GM12878 (cell line): ENCODE measurements around the gene SEPTIN10. TPM values are rescaled to one million over a fixed set of nuclear protein-coding genes. Genes with fewer than 3 reads are reported as not detected.

Experiments used
- ATAC-seq: fragments of 200-7000 bp; cut with Tn5 transposase; 3 replicates; pipeline ENCODE4 v1.9.1; 2020; ENCODE audit warnings: mild to moderate bottlenecking, moderate library complexity
- BruUV-seq: library from RNA; stranded (reverse); fragments of 400-500 nt; replicated peaks from 2 replicates; lab custom pipeline; 2021; lab: Mats Ljungman, UMichigan
- CTCF ChIA-PET: fragments of 300-600 bp; sonication (Branson Sonifier 250); formaldehyde crosslinking; extraction: SDS; loops from one replicate; lab custom pipeline; 2021; ENCODE audit warnings: inconsistent platforms; lab: Yijun Ruan, JAX
- POLR2A ChIA-PET: fragments of 350-600 bp; formaldehyde crosslinking; extraction: SDS; loops from one replicate; lab custom pipeline; 2021; ENCODE audit warnings: inconsistent platforms; lab: Charles Lee
- RAD21 ChIA-PET: fragments of 300-600 bp; sonication (Branson Sonifier 250); formaldehyde crosslinking; loops from one replicate; lab custom pipeline; 2023; ENCODE audit warnings: antibody characterized with exemption; ENCODE audit not compliant: unreplicated experiment; lab: Charles Lee
- SMC1A ChIA-PET: fragments of 300-600 bp; sonication (Branson Sonifier 250); formaldehyde crosslinking; loops from one replicate; lab custom pipeline; 2023; ENCODE audit not compliant: unreplicated experiment, uncharacterized antibody; lab: Charles Lee
- DNase-seq: peaks from one replicate; pipeline ENCODE4 v3.0.0-alpha.2; 2011; ENCODE audit warnings: low read depth, low spot score
- FAIRE-seq: peaks from 3 replicates; lab custom pipeline; 2011; peaks lifted over from hg19 to GRCh38; lab: Jason Lieb, UNC
- H2AFZ ChIP-seq: 2 replicates; pipeline ENCODE4 v1.6.0; 2011; ENCODE audit warnings: low read depth, low read length, control low read depth; ENCODE audit not compliant: control insufficient read depth
- H3K27ac ChIP-seq: 2 replicates; pipeline ENCODE4 v1.5.1; 2011; ENCODE audit warnings: control low read depth; ENCODE audit not compliant: control insufficient read depth, insufficient read depth
- H3K27me3 ChIP-seq, 2 experiments: replicated peaks in 1 of 2; 2 replicates each; pipeline versions ENCODE4 v1.6.0 to v1.6.1; 2011; ENCODE audit warnings: low read length in 1 of 2; ENCODE audit not compliant: control insufficient read depth in 2 of 2, insufficient read depth in 2 of 2
- H3K36me3 ChIP-seq, 2 experiments: 2 replicates each; pipeline ENCODE4 v1.5.1; 2011; ENCODE audit warnings: low read length in 1 of 2; ENCODE audit not compliant: control insufficient read depth in 2 of 2, insufficient read depth in 2 of 2
- H3K4me1 ChIP-seq: 2 replicates; pipeline ENCODE4 v1.6.1; 2011; ENCODE audit warnings: mild to moderate bottlenecking, low read length, moderate library complexity, mixed read lengths; ENCODE audit not compliant: control insufficient read depth, insufficient read depth
- H3K4me2 ChIP-seq: 2 replicates; pipeline ENCODE4 v1.6.0; 2011; ENCODE audit warnings: control low read depth; ENCODE audit not compliant: control insufficient read depth, insufficient read depth
- H3K4me3 ChIP-seq: fragments of 200-600 bp; sonication (generic); 2 replicates; pipeline ENCODE4 v1.5.1; 2016
- H3K79me2 ChIP-seq: 2 replicates; pipeline ENCODE4 v1.6.0; 2011; ENCODE audit warnings: low read length; ENCODE audit not compliant: control insufficient read depth, insufficient read depth
- H3K9ac ChIP-seq: 2 replicates; pipeline ENCODE4 v1.8.0; 2011; ENCODE audit warnings: low read length, control low read depth, mixed read lengths; ENCODE audit not compliant: control insufficient read depth, insufficient read depth
- H3K9me3 ChIP-seq: replicated peaks from 3 replicates; pipeline ENCODE4 v1.5.1; 2011; ENCODE audit warnings: mild to moderate bottlenecking, low read length; ENCODE audit not compliant: control insufficient read depth, insufficient read depth
- H4K20me1 ChIP-seq: 2 replicates; pipeline ENCODE4 v1.6.0; 2011; ENCODE audit not compliant: control insufficient read depth, insufficient read depth
- KLF5 ChIP-seq: fragments of 450-650 bp; IDR thresholded peaks from 2 replicates; pipeline ENCODE4 v1.6.1; 2014; ENCODE audit warnings: mild to moderate bottlenecking; ENCODE audit not compliant: partially characterized antibody
- NFYA ChIP-seq: IDR thresholded peaks from 2 replicates; pipeline ENCODE4 v1.6.1; 2011; ENCODE audit warnings: low read depth, mild to moderate bottlenecking, low read length, improper control_type of control experiment, borderline replicate concordance
- RUNX3 ChIP-seq: IDR thresholded peaks from 2 replicates; pipeline ENCODE4 v1.6.1; 2012; ENCODE audit warnings: low read length, inconsistent platforms
- WGBS: methylation state at CpG from one replicate; pipeline ENCODE4 v1.1.6; 2016; ENCODE audit warnings: low lambda C conversion rate; ENCODE audit not compliant: insufficient replicate concordance, insufficient coverage; ENCODE audit errors: missing lambda C conversion rate; 5-methylcytosine and 5-hydroxymethylcytosine counted together
- in situ Hi-C: fragments of 300-500 bp; cut with MboI; formaldehyde crosslinking; loops from 9 replicates; pipeline ENCODE4 v1.14.3; 2018; ENCODE audit warnings: mixed read lengths
- intact Hi-C: fragments of 100-400 bp; cut with micrococcal nuclease; formaldehyde crosslinking; loops from one replicate; pipeline ENCODE4 v1.14.2; 2022; ENCODE audit not compliant: unreplicated experiment
- polyA plus RNA-seq, 11 experiments: library from polyadenylated mRNA; depleted of rRNA in 4 of 11; unstranded in 6 of 11; stranded (reverse) in 5 of 11; fragments of >200 nt; fragmentation: Nextera tagmentation in 4 of 11; fragmentation: Illumina TruSeq in 1 of 11; extraction: Ambion mirVana in 4 of 11; extraction: Trizol in 1 of 11; gene quantifications; 1 replicate in 1 of 11; 2 replicates in 10 of 11; pipeline versions ENCODE4 v1.2.1 to v1.2.3, GENCODE V29; 2011 to 2016; ENCODE audit warnings: inconsistent platforms in 2 of 11, missing spikeins in 2 of 11, low read depth in 1 of 11
- total RNA-seq, 4 experiments: library from RNA; depleted of rRNA in 3 of 4; stranded (reverse); fragments of >200 nt in 3 of 4; fragmentation: Illumina TruSeq in 1 of 4; extraction: Trizol in 1 of 4; gene quantifications; 2 replicates each; pipeline versions ENCODE4 v1.2.1 to v1.2.3, GENCODE V29; 2013 to 2021
- TF ChIP-seq, protein P1 (sequence below): fragments of 450-650 bp; IDR thresholded peaks from 2 replicates; pipeline ENCODE4 v1.6.1; 2017; ENCODE audit warnings: mild to moderate bottlenecking, moderate library complexity
- TF ChIP-seq, protein P2 (sequence below): fragments of 450-650 bp; IDR thresholded peaks from 2 replicates; pipeline ENCODE4 v1.6.1; 2016; ENCODE audit warnings: mild to moderate bottlenecking
- TF ChIP-seq, protein P3 (sequence below), 3 experiments: IDR thresholded peaks in 2 of 3; conservative IDR thresholded peaks in 1 of 3; 2 replicates each; pipeline ENCODE4 v1.5.1; 2011; ENCODE audit warnings: low read depth in 3 of 3, low read length in 3 of 3, mild to moderate bottlenecking in 3 of 3, control low read depth in 2 of 3, moderate library complexity in 2 of 3, inconsistent platforms in 1 of 3, mixed read lengths in 1 of 3; ENCODE audit not compliant: control insufficient read depth in 2 of 3, insufficient read depth in 1 of 3; ENCODE audit errors: extremely low read depth in 1 of 3
- TF ChIP-seq, protein P4 (sequence below): fragments of 450-650 bp; formaldehyde crosslinking; IDR thresholded peaks from 2 replicates; pipeline ENCODE4 v1.5.0; 2022; ENCODE audit warnings: mild to moderate bottlenecking, missing genetic modification characterization

The SEPTIN10 gene
- total and polyA plus RNA-seq, 10 of the 15 experiments (the other 5 are each of a cell fraction or from before 2014, with no cell fraction given), result 20.2 to 132 (median 62.7) TPM

DNA sequence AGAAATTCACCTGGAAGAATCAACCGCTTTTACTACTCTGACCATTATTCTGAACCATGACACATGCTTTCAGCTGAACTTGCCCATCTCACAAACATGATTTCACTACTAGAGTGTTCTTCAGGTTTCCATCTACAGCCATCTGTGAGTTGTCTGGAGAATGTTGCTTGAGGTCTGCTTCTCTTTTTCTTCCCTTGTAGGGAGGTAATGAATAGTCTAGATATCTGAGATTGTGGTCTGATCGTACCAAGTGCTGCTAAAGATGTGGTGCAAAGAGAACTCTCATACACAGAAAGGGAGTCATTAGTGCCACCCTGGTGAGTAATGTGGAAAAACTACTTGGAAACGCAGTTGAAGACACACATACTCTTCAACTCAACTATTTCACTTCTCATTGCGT lies 10.6 kb upstream of the SEPTIN10 start:
- BruUV-seq, result no TSS peak
- ChIA-PET POLR2A (no interaction called here), SMC1A (no interaction called here), RAD21 (no interaction called here), CTCF (interaction anchor here (0.7 to 1.8 kb wide), 2 partner anchors 13 to 78 kb away, joined by 3 to 6 read pairs; no protein-coding TSS in a partner anchor)
- WGBS, result 59% methylated on average over 4 of the region's 4 CpGs
- DNase-seq (no peak), ATAC-seq (peak; percentile 38), FAIRE-seq (no peak)
- no peaks in the 10 kb centered on the region for H3K36me3 ChIP-seq
- intact Hi-C loops, result no loop called here
- H3K9ac ChIP-seq, result no peak overlapping the region
- TF ChIP-seq, protein P1, sequence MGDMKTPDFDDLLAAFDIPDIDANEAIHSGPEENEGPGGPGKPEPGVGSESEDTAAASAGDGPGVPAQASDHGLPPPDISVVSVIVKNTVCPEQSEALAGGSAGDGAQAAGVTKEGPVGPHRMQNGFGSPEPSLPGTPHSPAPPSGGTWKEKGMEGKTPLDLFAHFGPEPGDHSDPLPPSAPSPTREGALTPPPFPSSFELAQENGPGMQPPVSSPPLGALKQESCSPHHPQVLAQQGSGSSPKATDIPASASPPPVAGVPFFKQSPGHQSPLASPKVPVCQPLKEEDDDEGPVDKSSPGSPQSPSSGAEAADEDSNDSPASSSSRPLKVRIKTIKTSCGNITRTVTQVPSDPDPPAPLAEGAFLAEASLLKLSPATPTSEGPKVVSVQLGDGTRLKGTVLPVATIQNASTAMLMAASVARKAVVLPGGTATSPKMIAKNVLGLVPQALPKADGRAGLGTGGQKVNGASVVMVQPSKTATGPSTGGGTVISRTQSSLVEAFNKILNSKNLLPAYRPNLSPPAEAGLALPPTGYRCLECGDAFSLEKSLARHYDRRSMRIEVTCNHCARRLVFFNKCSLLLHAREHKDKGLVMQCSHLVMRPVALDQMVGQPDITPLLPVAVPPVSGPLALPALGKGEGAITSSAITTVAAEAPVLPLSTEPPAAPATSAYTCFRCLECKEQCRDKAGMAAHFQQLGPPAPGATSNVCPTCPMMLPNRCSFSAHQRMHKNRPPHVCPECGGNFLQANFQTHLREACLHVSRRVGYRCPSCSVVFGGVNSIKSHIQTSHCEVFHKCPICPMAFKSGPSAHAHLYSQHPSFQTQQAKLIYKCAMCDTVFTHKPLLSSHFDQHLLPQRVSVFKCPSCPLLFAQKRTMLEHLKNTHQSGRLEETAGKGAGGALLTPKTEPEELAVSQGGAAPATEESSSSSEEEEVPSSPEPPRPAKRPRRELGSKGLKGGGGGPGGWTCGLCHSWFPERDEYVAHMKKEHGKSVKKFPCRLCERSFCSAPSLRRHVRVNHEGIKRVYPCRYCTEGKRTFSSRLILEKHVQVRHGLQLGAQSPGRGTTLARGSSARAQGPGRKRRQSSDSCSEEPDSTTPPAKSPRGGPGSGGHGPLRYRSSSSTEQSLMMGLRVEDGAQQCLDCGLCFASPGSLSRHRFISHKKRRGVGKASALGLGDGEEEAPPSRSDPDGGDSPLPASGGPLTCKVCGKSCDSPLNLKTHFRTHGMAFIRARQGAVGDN, result no peak
- TF ChIP-seq, protein P2, sequence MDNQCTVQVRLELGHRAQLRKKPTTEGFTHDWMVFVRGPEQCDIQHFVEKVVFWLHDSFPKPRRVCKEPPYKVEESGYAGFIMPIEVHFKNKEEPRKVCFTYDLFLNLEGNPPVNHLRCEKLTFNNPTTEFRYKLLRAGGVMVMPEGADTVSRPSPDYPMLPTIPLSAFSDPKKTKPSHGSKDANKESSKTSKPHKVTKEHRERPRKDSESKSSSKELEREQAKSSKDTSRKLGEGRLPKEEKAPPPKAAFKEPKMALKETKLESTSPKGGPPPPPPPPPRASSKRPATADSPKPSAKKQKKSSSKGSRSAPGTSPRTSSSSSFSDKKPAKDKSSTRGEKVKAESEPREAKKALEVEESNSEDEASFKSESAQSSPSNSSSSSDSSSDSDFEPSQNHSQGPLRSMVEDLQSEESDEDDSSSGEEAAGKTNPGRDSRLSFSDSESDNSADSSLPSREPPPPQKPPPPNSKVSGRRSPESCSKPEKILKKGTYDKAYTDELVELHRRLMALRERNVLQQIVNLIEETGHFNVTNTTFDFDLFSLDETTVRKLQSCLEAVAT, result no peak
- TF ChIP-seq KLF5, result no peak
- TF ChIP-seq, protein P3, sequence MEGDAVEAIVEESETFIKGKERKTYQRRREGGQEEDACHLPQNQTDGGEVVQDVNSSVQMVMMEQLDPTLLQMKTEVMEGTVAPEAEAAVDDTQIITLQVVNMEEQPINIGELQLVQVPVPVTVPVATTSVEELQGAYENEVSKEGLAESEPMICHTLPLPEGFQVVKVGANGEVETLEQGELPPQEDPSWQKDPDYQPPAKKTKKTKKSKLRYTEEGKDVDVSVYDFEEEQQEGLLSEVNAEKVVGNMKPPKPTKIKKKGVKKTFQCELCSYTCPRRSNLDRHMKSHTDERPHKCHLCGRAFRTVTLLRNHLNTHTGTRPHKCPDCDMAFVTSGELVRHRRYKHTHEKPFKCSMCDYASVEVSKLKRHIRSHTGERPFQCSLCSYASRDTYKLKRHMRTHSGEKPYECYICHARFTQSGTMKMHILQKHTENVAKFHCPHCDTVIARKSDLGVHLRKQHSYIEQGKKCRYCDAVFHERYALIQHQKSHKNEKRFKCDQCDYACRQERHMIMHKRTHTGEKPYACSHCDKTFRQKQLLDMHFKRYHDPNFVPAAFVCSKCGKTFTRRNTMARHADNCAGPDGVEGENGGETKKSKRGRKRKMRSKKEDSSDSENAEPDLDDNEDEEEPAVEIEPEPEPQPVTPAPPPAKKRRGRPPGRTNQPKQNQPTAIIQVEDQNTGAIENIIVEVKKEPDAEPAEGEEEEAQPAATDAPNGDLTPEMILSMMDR (IDR thresholded peaks at IDR 0.05 in 2 of 3, conservative IDR thresholded peaks at IDR 0.05 in 1 of 3; ENCODE audit: control insufficient read depth in 2 of 3, extremely low read depth in 1 of 3, insufficient read depth in 1 of 3, low read depth in 3 of 3, low read length in 3 of 3), result no peak
- TF ChIP-seq RUNX3, result peak; percentile 53; the same call in 1 of the 2 replicates
- no peak for TF ChIP-seq NFYA
- TF ChIP-seq, protein P4, sequence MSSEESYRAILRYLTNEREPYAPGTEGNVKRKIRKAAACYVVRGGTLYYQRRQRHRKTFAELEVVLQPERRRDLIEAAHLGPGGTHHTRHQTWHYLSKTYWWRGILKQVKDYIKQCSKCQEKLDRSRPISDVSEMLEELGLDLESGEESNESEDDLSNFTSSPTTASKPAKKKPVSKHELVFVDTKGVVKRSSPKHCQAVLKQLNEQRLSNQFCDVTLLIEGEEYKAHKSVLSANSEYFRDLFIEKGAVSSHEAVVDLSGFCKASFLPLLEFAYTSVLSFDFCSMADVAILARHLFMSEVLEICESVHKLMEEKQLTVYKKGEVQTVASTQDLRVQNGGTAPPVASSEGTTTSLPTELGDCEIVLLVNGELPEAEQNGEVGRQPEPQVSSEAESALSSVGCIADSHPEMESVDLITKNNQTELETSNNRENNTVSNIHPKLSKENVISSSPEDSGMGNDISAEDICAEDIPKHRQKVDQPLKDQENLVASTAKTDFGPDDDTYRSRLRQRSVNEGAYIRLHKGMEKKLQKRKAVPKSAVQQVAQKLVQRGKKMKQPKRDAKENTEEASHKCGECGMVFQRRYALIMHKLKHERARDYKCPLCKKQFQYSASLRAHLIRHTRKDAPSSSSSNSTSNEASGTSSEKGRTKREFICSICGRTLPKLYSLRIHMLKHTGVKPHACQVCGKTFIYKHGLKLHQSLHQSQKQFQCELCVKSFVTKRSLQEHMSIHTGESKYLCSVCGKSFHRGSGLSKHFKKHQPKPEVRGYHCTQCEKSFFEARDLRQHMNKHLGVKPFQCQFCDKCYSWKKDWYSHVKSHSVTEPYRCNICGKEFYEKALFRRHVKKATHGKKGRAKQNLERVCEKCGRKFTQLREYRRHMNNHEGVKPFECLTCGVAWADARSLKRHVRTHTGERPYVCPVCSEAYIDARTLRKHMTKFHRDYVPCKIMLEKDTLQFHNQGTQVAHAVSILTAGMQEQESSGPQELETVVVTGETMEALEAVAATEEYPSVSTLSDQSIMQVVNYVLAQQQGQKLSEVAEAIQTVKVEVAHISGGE, result no peak
- H3K79me2 ChIP-seq, result no peaks in the 10 kb centered on the region
- 0 out of 2 replicates have a peak, but pooled peaks cover 1% of the 10 kb centered on the region for H3K4me1 ChIP-seq
- no peaks in the 10 kb centered on the region for H4K20me1 ChIP-seq
- H3K9me3 ChIP-seq, result no peaks in the 10 kb centered on the region; the same call in 2 of the 3 replicates
- H2AFZ ChIP-seq, result no peak overlapping the region
- in situ Hi-C loops, result no loop called here
- H3K4me2 ChIP-seq, result no peak overlapping the region
- no peaks in the 10 kb centered on the region for H3K27me3 ChIP-seq
- no peak overlapping the region for H3K4me3 ChIP-seq
- H3K27ac ChIP-seq, result no peak overlapping the region
